ENCODE results near the gene FAM171A1. TPM values are rescaled to one million over a fixed set of nuclear protein-coding genes. Genes with fewer than 3 reads are reported as not detected.
"Not testable (repeated sequence)": the region's sequence is repeated elsewhere in the genome, so short reads cannot be mapped to it uniquely, and the experiment has no call there.

FAM171A1 gene
- total RNA-seq, result 0.05 TPM in 1 of 2 replicates, not detected in the other

DNA sequence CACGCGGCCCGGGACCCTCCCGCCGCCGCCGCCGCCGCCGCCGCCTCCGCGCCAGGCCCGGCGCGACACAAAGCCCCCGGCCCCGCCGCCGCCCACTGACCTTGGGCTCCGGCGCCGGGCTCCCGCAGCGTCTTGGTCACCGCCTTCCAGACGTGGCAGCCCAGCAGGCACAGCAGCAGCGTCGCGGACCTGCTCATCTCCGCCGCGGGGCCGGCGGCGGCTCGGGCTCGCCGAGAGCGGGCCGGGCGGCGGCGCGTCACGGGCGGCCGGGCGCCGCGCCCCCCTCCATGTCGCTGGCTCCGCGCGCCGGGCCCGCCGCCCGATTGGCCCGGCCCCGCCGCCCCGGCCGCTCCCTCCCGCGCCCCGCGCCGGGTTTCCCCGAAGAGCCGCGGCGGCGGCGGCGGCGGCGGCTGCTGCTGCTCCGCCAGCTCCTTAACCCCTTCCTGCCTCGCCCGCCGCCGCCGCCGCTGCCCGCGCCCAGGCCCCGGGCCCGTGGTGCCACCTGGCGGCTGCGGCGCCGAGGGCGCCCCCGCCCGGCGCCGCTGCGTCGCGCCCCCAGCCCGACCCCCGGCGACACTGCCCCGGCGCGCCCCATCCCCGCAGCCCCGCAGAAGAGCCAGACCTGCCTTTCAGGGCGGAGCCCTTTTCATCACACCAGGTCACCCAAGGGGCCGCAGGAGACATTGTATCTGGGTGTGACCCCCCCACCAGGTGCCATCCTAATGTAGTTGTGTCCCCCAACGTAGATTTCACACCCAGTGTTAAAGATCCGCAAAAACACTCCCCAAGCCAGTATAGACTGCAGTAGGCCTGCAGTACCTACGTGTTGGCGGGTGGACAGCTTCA lies at the start of gene FAM171A1:
Gene FAM171A1 (minus strand): TSS at position 434 of the 846 bp plus-strand sequence. CDS start 237 bp downstream, at position 197.
- H3K9me3 Mint-ChIP-seq, result no peaks in the 10 kb centered on the region
- CTCF ChIA-PET, result no interaction called here
- TF ChIP-seq, protein P1, sequence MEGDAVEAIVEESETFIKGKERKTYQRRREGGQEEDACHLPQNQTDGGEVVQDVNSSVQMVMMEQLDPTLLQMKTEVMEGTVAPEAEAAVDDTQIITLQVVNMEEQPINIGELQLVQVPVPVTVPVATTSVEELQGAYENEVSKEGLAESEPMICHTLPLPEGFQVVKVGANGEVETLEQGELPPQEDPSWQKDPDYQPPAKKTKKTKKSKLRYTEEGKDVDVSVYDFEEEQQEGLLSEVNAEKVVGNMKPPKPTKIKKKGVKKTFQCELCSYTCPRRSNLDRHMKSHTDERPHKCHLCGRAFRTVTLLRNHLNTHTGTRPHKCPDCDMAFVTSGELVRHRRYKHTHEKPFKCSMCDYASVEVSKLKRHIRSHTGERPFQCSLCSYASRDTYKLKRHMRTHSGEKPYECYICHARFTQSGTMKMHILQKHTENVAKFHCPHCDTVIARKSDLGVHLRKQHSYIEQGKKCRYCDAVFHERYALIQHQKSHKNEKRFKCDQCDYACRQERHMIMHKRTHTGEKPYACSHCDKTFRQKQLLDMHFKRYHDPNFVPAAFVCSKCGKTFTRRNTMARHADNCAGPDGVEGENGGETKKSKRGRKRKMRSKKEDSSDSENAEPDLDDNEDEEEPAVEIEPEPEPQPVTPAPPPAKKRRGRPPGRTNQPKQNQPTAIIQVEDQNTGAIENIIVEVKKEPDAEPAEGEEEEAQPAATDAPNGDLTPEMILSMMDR (IDR thresholded peaks at IDR 0.05), result no peak
- peaks cover 53% of the 10 kb centered on the region for H3K27me3 Mint-ChIP-seq
- DNase-seq, result peak; percentile 16
- intact Hi-C loops (cut with micrococcal nuclease), result no loop called here
- POLR2A ChIA-PET, result no interaction called here
- no peak within 1 kb of the TSS for H3K27ac Mint-ChIP-seq
- peaks cover 11% of the 10 kb centered on the region for H3K4me1 Mint-ChIP-seq
- peak; percentile 76 for ATAC-seq (ENCODE audit: low read depth)
- H3K36me3 Mint-ChIP-seq (ENCODE audit: low read depth), result no peaks in the 10 kb centered on the region
- peak within 1 kb of the TSS; percentile 59 for H3K4me3 Mint-ChIP-seq

DNA sequence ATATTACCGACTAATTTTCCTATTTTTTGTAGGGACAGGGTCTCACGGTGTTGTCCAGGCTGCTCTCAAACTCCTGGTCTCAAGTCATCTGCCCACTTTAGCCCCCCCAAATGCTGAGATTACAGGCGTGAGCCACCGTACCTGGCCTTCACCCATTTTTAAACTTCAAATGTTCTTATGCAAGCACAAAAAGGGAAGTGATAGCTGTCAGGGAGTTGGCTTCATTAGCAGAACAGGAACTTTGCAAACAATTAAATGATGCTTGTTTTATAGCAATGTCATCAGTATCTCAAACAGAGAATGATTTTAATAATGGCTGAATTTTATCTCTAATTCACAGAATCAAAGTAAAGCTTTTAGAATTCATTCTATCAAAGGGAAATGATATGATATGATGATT lies 49.8 kb upstream of the FAM171A1 start:
- Mint-ChIP-seq H3K4me3 (no peak overlapping the region), H3K27ac (no peak overlapping the region), H3K36me3 (ENCODE audit: low read depth) (no peaks in the 10 kb centered on the region), H3K4me1 (no peaks in the 10 kb centered on the region), H3K27me3 (peaks cover 2% of the 10 kb centered on the region), H3K9me3 (peaks cover 2% of the 10 kb centered on the region)
- ChIA-PET POLR2A (no interaction called here), CTCF (no interaction called here)
- no peak for ATAC-seq (ENCODE audit: low read depth)
- no peak for DNase-seq
- TF ChIP-seq, protein P1 (IDR thresholded peaks at IDR 0.05), result no peak
- intact Hi-C loops (cut with micrococcal nuclease), result no loop called here

DNA sequence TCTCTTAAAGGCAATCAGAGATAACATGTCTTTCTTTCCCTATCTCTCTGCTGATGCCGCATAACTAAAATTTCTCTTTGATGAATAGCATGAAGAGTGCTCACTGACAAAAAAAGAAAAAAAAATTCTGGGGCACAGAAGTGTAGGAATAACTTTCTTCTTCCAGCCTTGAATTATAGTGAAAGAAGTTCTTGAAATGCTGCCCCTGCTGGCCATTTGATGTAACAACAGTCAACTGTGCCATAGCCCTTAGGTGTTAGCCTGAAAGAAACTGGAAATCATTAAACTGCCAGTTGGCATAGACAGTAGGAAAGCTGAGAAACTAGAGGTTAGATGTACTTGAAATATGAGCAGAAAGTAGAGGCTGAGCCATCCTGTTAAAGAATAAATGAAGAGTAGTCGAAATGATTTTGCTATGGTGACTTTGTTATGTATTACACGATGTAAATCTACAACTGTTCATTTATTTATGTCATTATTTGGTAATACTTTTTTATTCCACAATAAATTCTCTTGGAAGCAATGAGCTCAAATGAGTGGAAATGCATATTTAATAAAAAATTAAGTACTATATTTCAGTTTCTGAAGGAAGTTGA lies 48.3 kb upstream of the FAM171A1 start:
- peaks cover 7% of the 10 kb centered on the region for H3K9me3 Mint-ChIP-seq
- ATAC-seq (ENCODE audit: low read depth) (no peak), DNase-seq (no peak)
- no peaks in the 10 kb centered on the region for H3K4me1 Mint-ChIP-seq
- H3K27ac Mint-ChIP-seq, result no peak overlapping the region
- CTCF ChIA-PET, result interaction anchor here (1.2 kb wide), 1 partner anchor 14 kb away, joined by 4 read pairs; no protein-coding TSS in a partner anchor
- H3K4me3 Mint-ChIP-seq, result no peak overlapping the region
- POLR2A ChIA-PET, result no interaction called here
- H3K27me3 Mint-ChIP-seq, result peaks cover 2% of the 10 kb centered on the region
- intact Hi-C loops (cut with micrococcal nuclease), result no loop called here
- no peaks in the 10 kb centered on the region for H3K36me3 Mint-ChIP-seq (ENCODE audit: low read depth)
- TF ChIP-seq, protein P1 (IDR thresholded peaks at IDR 0.05), result peak; percentile 97

DNA sequence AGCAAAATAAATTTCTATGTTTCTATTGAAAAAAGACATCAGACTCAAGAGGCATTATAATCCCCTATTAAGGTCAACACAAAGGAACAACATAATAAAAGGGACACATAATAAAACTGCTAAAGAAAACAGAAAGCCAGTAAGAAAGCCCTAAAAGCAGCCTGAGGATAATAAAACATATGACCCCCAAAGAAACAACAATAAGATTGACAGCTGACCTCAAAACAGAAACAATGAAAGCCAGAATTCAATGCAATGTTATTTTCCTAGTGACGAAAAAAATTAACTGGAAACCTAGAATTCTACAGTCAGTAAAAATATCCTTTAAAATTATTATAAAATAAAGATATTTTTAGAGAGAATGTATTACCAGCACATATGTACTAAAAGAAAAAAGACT lies 44.9 kb upstream of the FAM171A1 start:
- ChIA-PET POLR2A (no interaction called here), CTCF (no interaction called here)
- Mint-ChIP-seq H3K9me3 (peaks cover 7% of the 10 kb centered on the region), H3K27me3 (no peaks in the 10 kb centered on the region), H3K4me3 (no peak overlapping the region), H3K36me3 (ENCODE audit: low read depth) (no peaks in the 10 kb centered on the region), H3K27ac (no peak overlapping the region), H3K4me1 (no peaks in the 10 kb centered on the region)
- TF ChIP-seq, protein P1 (IDR thresholded peaks at IDR 0.05), result no peak
- intact Hi-C loops (cut with micrococcal nuclease), result no loop called here
- DNase-seq (no peak), ATAC-seq (ENCODE audit: low read depth) (no peak)

DNA sequence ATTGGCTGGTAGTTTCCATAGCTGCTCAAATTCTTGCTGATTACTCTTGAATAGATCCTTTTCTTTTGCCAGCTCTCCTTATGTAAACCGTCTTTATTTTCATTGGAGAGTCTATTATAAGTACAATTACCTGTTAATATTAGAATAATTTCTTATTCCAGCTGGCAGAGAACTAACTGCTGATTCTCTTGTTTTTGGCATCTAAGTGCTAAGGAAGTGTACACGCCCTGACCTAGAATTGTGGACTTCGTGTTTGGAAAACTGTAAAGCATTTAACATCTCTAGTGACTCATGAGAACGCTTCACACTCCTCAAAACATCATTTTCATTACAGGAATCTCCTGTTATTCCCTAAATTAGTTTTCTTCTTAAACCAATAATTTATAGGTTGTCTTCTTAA lies 39.9 kb upstream of the FAM171A1 start:
- H3K4me3 Mint-ChIP-seq, result no peak overlapping the region
- peaks cover 4% of the 10 kb centered on the region for H3K9me3 Mint-ChIP-seq
- ChIA-PET CTCF (no interaction called here), POLR2A (no interaction called here)
- intact Hi-C loops (cut with micrococcal nuclease), result no loop called here
- H3K36me3 Mint-ChIP-seq (ENCODE audit: low read depth), result no peaks in the 10 kb centered on the region
- no peak overlapping the region for H3K27ac Mint-ChIP-seq
- ATAC-seq (ENCODE audit: low read depth) (no peak), DNase-seq (no peak)
- no peaks in the 10 kb centered on the region for H3K4me1 Mint-ChIP-seq
- TF ChIP-seq, protein P1 (IDR thresholded peaks at IDR 0.05), result no peak
- H3K27me3 Mint-ChIP-seq, result peaks cover 6% of the 10 kb centered on the region

DNA sequence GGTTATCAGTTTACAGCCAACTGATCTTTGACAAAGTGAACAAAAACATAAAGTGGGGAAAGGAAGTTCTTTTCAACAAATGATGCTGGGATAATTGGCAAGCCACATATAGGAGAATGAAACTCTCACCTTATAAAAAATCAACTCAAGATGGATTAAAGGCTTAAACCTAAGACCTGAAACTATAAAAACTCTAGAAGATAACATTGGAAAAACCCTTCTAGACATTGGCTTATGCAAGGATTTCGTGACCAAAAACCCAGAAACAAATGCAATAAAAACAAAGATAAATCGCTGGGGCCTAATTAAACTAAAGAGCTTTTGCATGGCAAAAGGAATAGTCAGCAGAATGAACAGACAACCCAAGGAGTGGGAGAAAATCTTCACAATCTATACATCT lies 38.3 kb upstream of the FAM171A1 start:
- ATAC-seq (ENCODE audit: low read depth); intact Hi-C loops (cut with micrococcal nuclease): not testable (repeated sequence)

More for the DNA sequence above, 38.3 kb upstream of the FAM171A1 start:
- H3K4me3 Mint-ChIP-seq; DNase-seq; H3K27me3 Mint-ChIP-seq; CTCF ChIA-PET; H3K36me3 Mint-ChIP-seq (ENCODE audit: low read depth); H3K27ac Mint-ChIP-seq; POLR2A ChIA-PET; H3K4me1 Mint-ChIP-seq; H3K9me3 Mint-ChIP-seq: not testable (repeated sequence)

Measured in activated B cell treated with CpG ODN at 0.5 μM for 24 hours (primary cell).